GM12892 (cell line): ENCODE results near the gene PHACTR3.

Source experiments
- DNase-seq: peaks from one replicate; pipeline ENCODE4 v3.0.0; 2011; ENCODE audit not compliant: insufficient read length
- FAIRE-seq: peaks from 2 replicates; lab custom pipeline; 2011; peaks lifted over from hg19 to GRCh38; lab: Jason Lieb, UNC
- POLR2A ChIP-seq: IDR thresholded peaks from 2 replicates; pipeline ENCODE4 v1.6.1; 2011; ENCODE audit warnings: low read depth, low read length, control low read depth
- POLR2AphosphoS5 ChIP-seq: IDR thresholded peaks from 2 replicates; pipeline ENCODE4 v1.6.1; 2011; ENCODE audit warnings: low read depth, low read length, control low read depth
- TAF1 ChIP-seq: IDR thresholded peaks from 2 replicates; pipeline ENCODE4 v1.6.1; 2011; ENCODE audit warnings: low read depth, mild to moderate bottlenecking, control low read depth, low read length, borderline replicate concordance

Gene PHACTR3

DNA sequence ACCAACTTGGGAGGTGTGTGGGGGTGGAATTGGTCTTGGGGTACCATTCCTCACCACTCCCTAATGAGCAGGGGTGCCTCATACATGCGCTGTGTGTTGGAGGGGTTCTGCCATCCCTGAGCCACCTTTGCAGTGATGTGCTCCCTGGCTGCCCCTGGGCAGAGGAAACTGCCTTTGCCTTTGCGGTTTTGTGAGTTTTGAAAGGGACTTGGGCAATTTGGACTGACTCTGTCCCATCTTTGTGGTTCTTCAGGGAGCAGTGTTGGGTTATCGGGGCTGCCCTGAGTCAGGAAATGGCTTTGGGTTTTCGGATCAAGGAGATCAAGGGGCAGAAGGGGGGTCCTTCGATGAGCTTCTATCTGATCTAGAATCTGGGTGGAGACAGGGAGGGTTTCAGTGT lies 3.9 kb upstream of the PHACTR3 start:
- DNase-seq (no peak), FAIRE-seq (no peak)
- no peak for TF ChIP-seq TAF1
- no peak for TF ChIP-seq POLR2A
- TF ChIP-seq POLR2AphosphoS5: no peak

DNA sequence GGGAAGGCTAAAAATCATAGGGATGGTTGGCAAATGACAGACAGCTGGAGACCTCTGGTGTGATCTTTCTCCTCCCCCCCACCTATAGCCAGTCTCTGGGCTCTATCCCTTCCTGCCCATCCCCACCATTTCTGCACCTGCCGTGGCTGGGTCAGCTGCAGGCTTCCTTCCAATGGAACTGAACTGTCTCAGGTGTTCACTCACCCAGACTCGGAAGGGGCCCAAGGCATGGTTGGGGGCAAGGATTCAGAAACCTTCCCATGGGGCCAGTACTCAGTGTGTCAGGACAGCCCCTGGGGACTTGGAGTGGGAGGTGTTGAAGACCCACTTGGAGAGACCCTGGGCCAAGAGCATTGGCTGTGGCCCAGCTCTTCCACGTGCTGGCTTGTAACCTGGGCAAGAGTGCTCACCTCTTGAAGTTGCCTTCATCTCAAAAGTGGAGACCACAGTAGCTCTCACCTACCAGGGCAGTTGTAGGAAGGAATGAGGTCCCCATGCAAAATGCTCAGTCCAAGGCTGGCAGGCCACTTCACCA lies 1.7 kb upstream of the PHACTR3 start:
- DNase-seq (no peak), FAIRE-seq (no peak)
- no peak for TF ChIP-seq POLR2A
- no peak for TF ChIP-seq TAF1
- no peak for TF ChIP-seq POLR2AphosphoS5

DNA sequence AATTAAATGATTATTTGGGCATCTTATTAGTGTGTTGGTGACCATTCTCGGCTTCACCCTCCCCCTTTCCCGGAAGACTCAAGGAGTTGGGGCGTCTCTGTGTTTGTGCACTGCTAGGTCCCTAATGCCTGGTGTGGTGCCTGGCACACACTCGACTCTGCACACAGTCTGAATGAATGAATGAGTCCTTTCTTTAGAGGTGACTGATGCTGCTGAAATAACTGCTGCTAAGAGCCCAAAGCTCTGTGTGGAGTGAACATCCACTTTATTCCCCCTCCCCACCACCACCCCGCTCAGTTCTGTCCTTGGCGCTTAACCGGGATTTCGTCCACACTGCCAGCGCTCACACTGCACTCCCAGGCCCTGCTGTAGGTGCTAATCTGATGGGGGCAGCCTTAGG lies 1.2 kb upstream of the PHACTR3 start:
- TF ChIP-seq POLR2A (no peak), POLR2AphosphoS5 (no peak), TAF1 (no peak)
- no peak for DNase-seq
- no peak for FAIRE-seq

DNA sequence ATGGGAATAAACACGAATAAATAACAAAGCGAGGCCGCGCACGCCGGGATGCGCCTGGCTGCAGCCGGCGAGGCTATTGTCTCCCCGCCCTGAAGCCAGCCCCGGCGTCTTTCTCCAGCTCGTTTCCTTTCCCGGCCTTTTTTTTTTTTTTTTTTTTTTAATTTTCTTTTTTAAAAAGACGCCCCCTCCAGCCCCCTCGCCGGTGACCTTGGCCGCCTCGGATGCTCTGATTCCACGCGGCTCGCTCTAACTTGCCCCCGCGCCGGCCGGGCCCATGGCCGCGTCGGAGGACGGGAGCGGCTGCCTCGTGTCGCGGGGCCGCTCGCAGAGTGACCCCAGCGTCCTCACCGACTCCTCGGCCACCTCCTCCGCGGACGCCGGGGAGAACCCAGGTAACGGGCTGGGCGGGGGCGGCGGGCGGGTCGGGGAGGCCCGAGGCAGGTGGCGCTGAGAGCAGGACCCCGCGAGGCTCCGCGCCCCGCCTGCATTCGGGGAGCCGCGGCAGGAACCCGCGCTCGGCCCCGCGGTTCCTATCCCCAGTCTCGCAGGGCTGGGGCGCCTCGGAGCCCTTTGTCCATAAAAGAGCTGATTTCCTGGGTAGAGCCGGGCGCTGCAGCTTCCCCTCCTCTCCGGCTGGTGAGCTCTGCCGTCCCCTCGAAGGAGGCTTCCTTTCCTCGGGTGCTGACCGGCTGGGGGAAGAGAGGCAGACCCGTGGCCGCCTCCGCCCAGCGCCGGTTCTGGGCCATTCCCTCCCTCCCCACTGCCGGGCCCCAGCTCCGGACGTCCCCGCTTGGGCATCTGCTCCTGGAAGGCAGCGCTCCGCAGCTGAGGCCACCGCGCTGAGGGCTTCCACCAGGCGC lies 631 bp downstream of the PHACTR3 start:
- FAIRE-seq: no peak
- TF ChIP-seq POLR2A (no peak), POLR2AphosphoS5 (no peak), TAF1 (no peak)
- no peak for DNase-seq

DNA sequence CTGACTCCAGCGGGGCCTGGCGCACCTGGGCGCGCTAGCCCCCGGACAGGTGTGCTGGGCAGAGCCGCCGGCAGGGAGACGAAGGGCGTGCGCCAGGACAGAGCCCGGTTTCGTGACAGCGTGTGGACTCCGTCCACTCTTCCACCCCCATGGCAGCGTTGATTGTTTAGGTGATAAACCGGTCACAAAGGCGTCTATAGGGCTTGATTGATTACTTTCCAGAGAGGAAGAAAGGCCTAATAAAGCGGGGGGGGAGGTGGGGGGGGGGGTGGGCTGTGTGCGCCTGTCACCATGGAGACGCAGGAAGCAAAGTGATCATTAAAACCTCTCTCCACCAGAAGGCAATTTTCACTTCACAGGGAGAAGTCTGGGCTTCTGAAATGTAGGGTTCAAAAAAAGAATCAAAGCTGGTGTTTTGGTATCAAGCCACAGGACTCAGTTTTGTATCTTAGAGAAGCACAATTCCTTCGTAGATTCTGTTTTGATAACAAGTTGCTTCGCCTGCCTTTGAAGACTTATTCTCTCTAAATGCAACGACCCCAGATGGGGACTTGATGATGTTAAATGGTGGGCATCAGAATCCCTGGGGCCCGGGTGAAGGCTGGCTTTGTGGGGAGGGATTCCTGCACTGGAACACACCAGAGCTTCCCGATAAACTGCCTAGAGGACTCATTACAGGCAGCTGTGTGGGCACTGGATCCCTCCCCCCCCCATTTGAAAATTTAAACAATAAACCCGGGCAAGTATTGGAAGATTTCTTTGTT lies 1.4 kb downstream of the PHACTR3 start:
- DNase-seq: no peak
- TF ChIP-seq POLR2A: no peak
- TF ChIP-seq TAF1: no peak
- TF ChIP-seq POLR2AphosphoS5: no peak
- no peak for FAIRE-seq

DNA sequence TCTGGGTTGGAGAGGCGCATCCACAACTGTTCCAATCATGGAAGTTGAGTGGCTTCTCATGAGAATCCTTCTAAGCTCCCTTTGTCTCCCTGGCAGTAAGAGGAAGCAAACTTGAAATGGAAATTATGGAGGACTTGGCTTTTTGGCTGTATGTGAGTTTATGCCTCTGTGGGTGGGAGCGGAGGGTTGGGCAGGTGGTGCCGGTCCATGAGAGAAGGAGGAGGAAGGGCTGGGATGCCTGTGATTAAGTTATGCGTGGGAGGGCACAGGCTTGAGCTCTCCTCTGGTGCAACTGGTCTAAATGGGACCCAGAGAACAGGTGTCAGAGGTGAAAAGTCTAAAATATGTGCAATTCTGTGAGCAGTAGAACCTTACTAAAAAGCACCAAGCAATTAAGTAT lies 2.2 kb downstream of the PHACTR3 start:
- DNase-seq: no peak
- TF ChIP-seq TAF1 (no peak), POLR2A (no peak), POLR2AphosphoS5 (no peak)
- FAIRE-seq: no peak

DNA sequence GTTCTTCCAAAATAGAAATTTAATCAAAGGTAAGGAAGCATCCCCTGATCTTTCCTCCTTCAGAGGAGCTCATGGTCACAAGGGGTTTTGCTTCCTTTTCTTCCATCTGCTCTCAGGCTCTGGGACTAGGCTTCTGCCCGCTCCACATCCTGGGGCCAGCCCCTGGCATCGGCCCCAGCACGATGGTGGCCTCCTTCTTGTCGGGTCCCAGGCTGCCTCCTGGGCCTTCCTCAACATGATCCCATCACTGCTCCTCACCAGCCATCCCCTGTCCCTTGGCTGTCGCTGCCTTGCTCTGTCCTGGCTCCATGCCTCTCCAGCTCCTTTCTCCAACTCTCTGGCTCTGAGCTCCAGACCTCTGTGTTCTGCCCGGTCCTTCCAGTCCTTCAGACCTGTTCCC lies 4.1 kb downstream of the PHACTR3 start:
- DNase-seq: no peak
- TF ChIP-seq POLR2A: no peak
- no peak for TF ChIP-seq TAF1
- TF ChIP-seq POLR2AphosphoS5: no peak
- no peak for FAIRE-seq

DNA sequence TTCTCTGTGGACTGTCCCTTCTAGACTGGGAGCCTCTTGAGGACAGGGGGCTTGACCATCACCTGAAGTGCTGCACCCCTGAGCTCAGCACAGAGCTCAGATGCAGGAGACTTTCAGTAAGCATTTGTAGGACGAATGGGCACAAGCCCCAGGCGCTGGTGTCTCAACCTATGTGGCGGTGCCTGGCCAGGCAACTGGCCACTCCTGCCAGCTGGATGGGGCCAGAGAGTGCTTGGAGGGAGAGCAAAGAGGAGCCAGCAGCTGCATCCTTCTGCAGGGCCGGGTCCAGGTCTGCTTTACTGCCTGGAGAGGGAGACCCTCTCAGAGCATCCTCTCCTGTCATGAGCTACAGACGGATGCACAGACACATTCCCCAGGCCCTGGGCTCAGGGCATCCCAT lies 4.5 kb downstream of the PHACTR3 start:
- TF ChIP-seq TAF1 (no peak), POLR2AphosphoS5 (no peak), POLR2A (no peak)
- no peak for DNase-seq
- FAIRE-seq: no peak

DNA sequence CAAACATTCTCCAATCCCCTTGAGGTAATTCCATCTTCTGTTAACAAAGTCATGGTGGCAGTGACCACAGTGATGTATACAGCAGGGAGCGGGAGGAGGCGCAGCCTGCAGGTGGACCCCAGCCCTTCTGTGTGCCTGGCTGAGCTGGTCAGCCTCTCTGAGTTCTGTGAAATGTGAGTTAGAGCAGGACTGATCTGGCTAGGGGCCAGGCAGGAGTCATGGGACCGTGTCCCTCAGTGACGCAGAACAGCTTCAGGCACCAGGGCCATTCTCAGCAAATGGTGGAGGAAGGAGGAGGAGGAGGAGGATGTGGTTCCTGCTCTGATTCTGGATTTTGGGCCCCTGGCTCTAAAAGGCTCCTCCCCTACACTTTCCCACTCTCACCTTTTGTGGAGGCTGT lies 6.9 kb downstream of the PHACTR3 start:
- DNase-seq (no peak), FAIRE-seq (no peak)
- no peak for TF ChIP-seq POLR2AphosphoS5
- TF ChIP-seq POLR2A: no peak
- no peak for TF ChIP-seq TAF1

DNA sequence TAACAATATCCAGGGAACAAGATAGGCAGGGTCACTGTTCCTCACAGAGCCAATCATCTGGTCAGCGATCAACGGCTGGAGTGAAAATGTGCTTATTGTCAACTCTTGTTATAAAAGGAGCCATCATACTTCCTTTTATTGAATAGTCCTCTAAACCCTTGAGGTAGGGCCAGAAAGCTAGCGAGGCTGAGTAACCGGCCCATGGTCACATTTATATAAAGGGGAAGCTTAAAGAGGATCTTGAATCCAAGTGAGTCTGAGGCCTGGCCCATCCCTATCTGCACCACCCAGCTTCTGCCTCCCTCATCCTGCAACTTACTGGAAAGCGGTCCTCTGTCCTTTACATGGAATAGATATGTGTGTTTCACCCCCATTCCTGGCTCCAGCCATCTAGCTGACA lies 9.5 kb downstream of the PHACTR3 start:
- no peak for FAIRE-seq
- no peak for TF ChIP-seq POLR2A
- no peak for TF ChIP-seq POLR2AphosphoS5
- TF ChIP-seq TAF1: no peak
- no peak for DNase-seq

DNA sequence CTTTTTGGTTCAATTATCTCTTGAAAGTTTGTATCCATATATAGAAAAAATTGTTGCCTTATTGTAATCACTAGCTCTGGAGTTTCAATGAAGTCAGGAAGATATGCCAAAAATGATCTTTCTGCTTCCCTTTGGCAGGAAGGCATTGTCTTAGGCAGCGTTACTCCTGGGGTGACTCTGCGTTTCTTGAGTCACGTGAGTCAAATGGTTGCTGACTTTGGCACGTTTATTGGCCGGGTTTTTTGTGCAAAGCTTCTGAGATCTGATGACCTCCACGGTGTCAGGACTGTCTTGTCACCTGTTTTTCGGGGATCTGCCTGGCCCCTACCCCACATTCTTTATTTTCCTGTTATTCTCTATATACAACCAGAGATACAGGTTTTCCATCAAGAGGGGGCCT lies 10.4 kb downstream of the PHACTR3 start:
- no peak for DNase-seq
- no peak for FAIRE-seq
- TF ChIP-seq POLR2A (no peak), POLR2AphosphoS5 (no peak), TAF1 (no peak)

DNA sequence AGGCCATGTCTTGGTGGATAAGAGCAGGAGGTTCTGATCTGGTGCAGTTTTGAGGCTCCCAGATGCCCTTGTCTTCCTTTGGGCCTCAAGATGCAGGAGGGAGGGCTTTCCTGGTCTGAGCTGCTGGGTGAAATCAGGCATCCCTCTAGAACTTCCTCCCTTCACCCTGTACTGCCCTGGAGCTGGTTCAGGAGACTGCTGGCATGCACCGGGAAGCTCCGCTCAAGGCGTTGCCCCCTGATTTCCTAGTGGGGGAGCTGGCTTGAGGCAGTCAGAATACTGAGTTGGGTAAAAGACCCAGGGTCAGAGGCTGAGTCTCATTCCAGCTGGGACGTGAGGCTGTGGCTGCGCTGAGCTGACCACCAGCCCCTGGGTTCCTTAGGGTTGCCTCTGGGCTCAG lies 12.0 kb downstream of the PHACTR3 start:
- TF ChIP-seq POLR2AphosphoS5: no peak
- TF ChIP-seq TAF1: no peak
- no peak for TF ChIP-seq POLR2A
- FAIRE-seq (no peak), DNase-seq (no peak)
